GM21360 (cell line): Measurements from ENCODE around the gene WNT9A.
"Not testable (repeated sequence)": the region's sequence is repeated elsewhere in the genome, so short reads cannot be mapped to it uniquely, and the experiment has no call there.

Experiments used
- ATAC-seq: cut with Tn5 transposase; IDR thresholded peaks from one replicate; pipeline ENCODE4 v1.9.1; 2021; ENCODE audit warnings: mild to moderate bottlenecking, moderate library complexity; ENCODE audit not compliant: unreplicated experiment

WNT9A gene

GRCh38 chr1:227889047-227889862, 58.5 kb downstream of the WNT9A start:
- no peak for ATAC-seq

- ATAC-seq, result no peak
These were observed 59.2 kb downstream of the WNT9A start for GRCh38 chr1:227888404-227889046.

GRCh38 chr1:227887697-227888403, 59.9 kb downstream of the WNT9A start:
- no peak for ATAC-seq

- ATAC-seq, result no peak
These were observed 60.6 kb downstream of the WNT9A start for GRCh38 chr1:227886993-227887696.

GRCh38 chr1:227886503-227886961, 61.2 kb downstream of the WNT9A start:
- ATAC-seq, result no peak

GRCh38 chr1:227885648-227886502, 61.9 kb downstream of the WNT9A start:
- no peak for ATAC-seq

- no peak for ATAC-seq
These were observed 62.5 kb downstream of the WNT9A start for GRCh38 chr1:227885135-227885647.

GRCh38 chr1:227884370-227885134, 63.2 kb downstream of the WNT9A start:
- no peak for ATAC-seq

- ATAC-seq, result no peak
These were observed 64.0 kb downstream of the WNT9A start for GRCh38 chr1:227883641-227884301.

GRCh38 chr1:227883073-227883520, 64.6 kb downstream of the WNT9A start:
- ATAC-seq, result no peak

- ATAC-seq, result no peak
These were observed 67.3 kb downstream of the WNT9A start for GRCh38 chr1:227880342-227880924.

GRCh38 chr1:227877810-227878209, 69.9 kb downstream of the WNT9A start:
- not testable (repeated sequence) for ATAC-seq

GRCh38 chr1:227871892-227872291, 75.8 kb downstream of the WNT9A start:
- ATAC-seq, result not testable (repeated sequence)

- no peak for ATAC-seq
These were observed 77.4 kb downstream of the WNT9A start for GRCh38 chr1:227870366-227870765.

- ATAC-seq, result no peak
These were observed 77.9 kb downstream of the WNT9A start for GRCh38 chr1:227869851-227870305.

GRCh38 chr1:227869279-227869842, 78.4 kb downstream of the WNT9A start:
- ATAC-seq, result no peak
